ENCODE results near the gene PDILT.

The PDILT gene

GRCh38 chr16:20364051-20364450 lies 40.5 kb downstream of the PDILT start:
- Histone ChIP-seq H3K36me3 (ENCODE audit: control insufficient read depth in 2 of 2, insufficient read depth in 2 of 2, low read length in 2 of 2) (no peaks in the 10 kb centered on the region), H3K4me1 (ENCODE audit: control insufficient read depth in 2 of 2, insufficient read depth in 2 of 2, low read length in 2 of 2) (no peaks in the 10 kb centered on the region), H3K9me3 (ENCODE audit: control insufficient read depth in 2 of 2, low read length in 2 of 2) (no peaks in the 10 kb centered on the region), H3K27ac (ENCODE audit: low read depth in 2 of 2, low read length in 2 of 2) (no peak overlapping the region), H3K27me3 (ENCODE audit: control insufficient read depth in 2 of 2, insufficient read depth in 2 of 2, low read length in 2 of 2) (peaks cover 3 to 4% of the 10 kb centered on the region in 2 donors), H3K9ac (ENCODE audit: low read depth in 1 of 2, low read length in 2 of 2) (no peak overlapping the region), H3K4me3 (ENCODE audit: low read length in 2 of 2) (no peak overlapping the region)

GRCh38 chr16:20363191-20363590 lies 41.3 kb downstream of the PDILT start:
- no peak overlapping the region for H3K4me3 ChIP-seq (ENCODE audit: low read length in 2 of 2)
- no peak overlapping the region for H3K9ac ChIP-seq (ENCODE audit: low read depth in 1 of 2, low read length in 2 of 2)
- peaks cover 3 to 4% of the 10 kb centered on the region in 2 donors for H3K27me3 ChIP-seq (ENCODE audit: control insufficient read depth in 2 of 2, insufficient read depth in 2 of 2, low read length in 2 of 2)
- no peaks in the 10 kb centered on the region for H3K4me1 ChIP-seq (ENCODE audit: control insufficient read depth in 2 of 2, insufficient read depth in 2 of 2, low read length in 2 of 2)
- H3K9me3 ChIP-seq (ENCODE audit: control insufficient read depth in 2 of 2, low read length in 2 of 2): no peaks in the 10 kb centered on the region
- no peaks in the 10 kb centered on the region for H3K36me3 ChIP-seq (ENCODE audit: control insufficient read depth in 2 of 2, insufficient read depth in 2 of 2, low read length in 2 of 2)
- no peak overlapping the region for H3K27ac ChIP-seq (ENCODE audit: low read depth in 2 of 2, low read length in 2 of 2)

- Histone ChIP-seq H3K4me1 (ENCODE audit: control insufficient read depth in 2 of 2, insufficient read depth in 2 of 2, low read length in 2 of 2) (no peaks in the 10 kb centered on the region), H3K27ac (ENCODE audit: low read depth in 2 of 2, low read length in 2 of 2) (no peak overlapping the region), H3K27me3 (ENCODE audit: control insufficient read depth in 2 of 2, insufficient read depth in 2 of 2, low read length in 2 of 2) (no peaks in the 10 kb centered on the region), H3K4me3 (ENCODE audit: low read length in 2 of 2) (no peak overlapping the region), H3K9me3 (ENCODE audit: control insufficient read depth in 2 of 2, low read length in 2 of 2) (no peaks in the 10 kb centered on the region), H3K9ac (ENCODE audit: low read depth in 1 of 2, low read length in 2 of 2) (no peak overlapping the region), H3K36me3 (ENCODE audit: control insufficient read depth in 2 of 2, insufficient read depth in 2 of 2, low read length in 2 of 2) (no peaks in the 10 kb centered on the region)
Observed at GRCh38 chr16:20359997-20360396, 44.5 kb downstream of the PDILT start.

GRCh38 chr16:20355114-20355782 lies 49.3 kb downstream of the PDILT start:
- Histone ChIP-seq H3K27me3 (ENCODE audit: control insufficient read depth in 2 of 2, insufficient read depth in 2 of 2, low read length in 2 of 2) (no peaks in the 10 kb centered on the region), H3K4me1 (ENCODE audit: control insufficient read depth in 2 of 2, insufficient read depth in 2 of 2, low read length in 2 of 2) (no peaks in the 10 kb centered on the region), H3K9ac (ENCODE audit: low read depth in 1 of 2, low read length in 2 of 2) (no peak overlapping the region), H3K36me3 (ENCODE audit: control insufficient read depth in 2 of 2, insufficient read depth in 2 of 2, low read length in 2 of 2) (no peaks in the 10 kb centered on the region), H3K27ac (ENCODE audit: low read depth in 2 of 2, low read length in 2 of 2) (no peak overlapping the region), H3K4me3 (ENCODE audit: low read length in 2 of 2) (no peak overlapping the region), H3K9me3 (ENCODE audit: control insufficient read depth in 2 of 2, low read length in 2 of 2) (no peaks in the 10 kb centered on the region)

GRCh38 chr16:20353379-20353778 lies 51.2 kb downstream of the PDILT start:
- Histone ChIP-seq H3K36me3 (ENCODE audit: control insufficient read depth in 2 of 2, insufficient read depth in 2 of 2, low read length in 2 of 2) (no peaks in the 10 kb centered on the region), H3K4me1 (ENCODE audit: control insufficient read depth in 2 of 2, insufficient read depth in 2 of 2, low read length in 2 of 2) (no peaks in the 10 kb centered on the region), H3K27ac (ENCODE audit: low read depth in 2 of 2, low read length in 2 of 2) (no peak overlapping the region), H3K4me3 (ENCODE audit: low read length in 2 of 2) (no peak overlapping the region), H3K27me3 (ENCODE audit: control insufficient read depth in 2 of 2, insufficient read depth in 2 of 2, low read length in 2 of 2) (peaks cover 2% of the 10 kb centered on the region in 2 donors), H3K9me3 (ENCODE audit: control insufficient read depth in 2 of 2, low read length in 2 of 2) (no peaks in the 10 kb centered on the region), H3K9ac (ENCODE audit: low read depth in 1 of 2, low read length in 2 of 2) (no peak overlapping the region)

GRCh38 chr16:20352615-20353014 lies 51.9 kb downstream of the PDILT start, which contains the start of gene UMOD:
Gene UMOD (minus strand): TSS chr16:20352715. CDS start chr16:20350737, 1,978 bp downstream.
- Histone ChIP-seq H3K4me3 (ENCODE audit: low read length in 2 of 2) (no peak within 1 kb of the TSS), H3K27me3 (ENCODE audit: control insufficient read depth in 2 of 2, insufficient read depth in 2 of 2, low read length in 2 of 2) (peaks cover 2% of the 10 kb centered on the region in 2 donors), H3K9me3 (ENCODE audit: control insufficient read depth in 2 of 2, low read length in 2 of 2) (no peaks in the 10 kb centered on the region), H3K27ac (ENCODE audit: low read depth in 2 of 2, low read length in 2 of 2) (no peak within 1 kb of the TSS), H3K4me1 (ENCODE audit: control insufficient read depth in 2 of 2, insufficient read depth in 2 of 2, low read length in 2 of 2) (no peaks in the 10 kb centered on the region), H3K9ac (ENCODE audit: low read depth in 1 of 2, low read length in 2 of 2) (no peak within 1 kb of the TSS), H3K36me3 (ENCODE audit: control insufficient read depth in 2 of 2, insufficient read depth in 2 of 2, low read length in 2 of 2) (no peaks in the 10 kb centered on the region)

- no peaks in the 10 kb centered on the region for H3K36me3 ChIP-seq (ENCODE audit: control insufficient read depth in 2 of 2, insufficient read depth in 2 of 2, low read length in 2 of 2)
- H3K27me3 ChIP-seq (ENCODE audit: control insufficient read depth in 2 of 2, insufficient read depth in 2 of 2, low read length in 2 of 2): peaks cover 2% of the 10 kb centered on the region in 2 donors
- no peaks in the 10 kb centered on the region for H3K9me3 ChIP-seq (ENCODE audit: control insufficient read depth in 2 of 2, low read length in 2 of 2)
- no peaks in the 10 kb centered on the region for H3K4me1 ChIP-seq (ENCODE audit: control insufficient read depth in 2 of 2, insufficient read depth in 2 of 2, low read length in 2 of 2)
- no peak overlapping the region for H3K4me3 ChIP-seq (ENCODE audit: low read length in 2 of 2)
- H3K9ac ChIP-seq (ENCODE audit: low read depth in 1 of 2, low read length in 2 of 2): no peak overlapping the region
- H3K27ac ChIP-seq (ENCODE audit: low read depth in 2 of 2, low read length in 2 of 2): no peak overlapping the region
Observed at GRCh38 chr16:20349615-20350014, 54.9 kb downstream of the PDILT start.

- Histone ChIP-seq H3K9me3 (ENCODE audit: control insufficient read depth in 2 of 2, low read length in 2 of 2) (no peaks in the 10 kb centered on the region), H3K4me1 (ENCODE audit: control insufficient read depth in 2 of 2, insufficient read depth in 2 of 2, low read length in 2 of 2) (no peaks in the 10 kb centered on the region), H3K27ac (ENCODE audit: low read depth in 2 of 2, low read length in 2 of 2) (no peak overlapping the region), H3K27me3 (ENCODE audit: control insufficient read depth in 2 of 2, insufficient read depth in 2 of 2, low read length in 2 of 2) (peaks cover 2% of the 10 kb centered on the region in 2 donors), H3K36me3 (ENCODE audit: control insufficient read depth in 2 of 2, insufficient read depth in 2 of 2, low read length in 2 of 2) (no peaks in the 10 kb centered on the region), H3K9ac (ENCODE audit: low read depth in 1 of 2, low read length in 2 of 2) (no peak overlapping the region), H3K4me3 (ENCODE audit: low read length in 2 of 2) (no peak overlapping the region)
Observed at GRCh38 chr16:20348365-20349185, 56.0 kb downstream of the PDILT start.

- Histone ChIP-seq H3K9me3 (ENCODE audit: control insufficient read depth in 2 of 2, low read length in 2 of 2) (no peaks in the 10 kb centered on the region), H3K36me3 (ENCODE audit: control insufficient read depth in 2 of 2, insufficient read depth in 2 of 2, low read length in 2 of 2) (no peaks in the 10 kb centered on the region), H3K27ac (ENCODE audit: low read depth in 2 of 2, low read length in 2 of 2) (no peak overlapping the region), H3K4me3 (ENCODE audit: low read length in 2 of 2) (no peak overlapping the region), H3K4me1 (ENCODE audit: control insufficient read depth in 2 of 2, insufficient read depth in 2 of 2, low read length in 2 of 2) (no peaks in the 10 kb centered on the region), H3K27me3 (ENCODE audit: control insufficient read depth in 2 of 2, insufficient read depth in 2 of 2, low read length in 2 of 2) (peaks cover 2% of the 10 kb centered on the region in 2 donors), H3K9ac (ENCODE audit: low read depth in 1 of 2, low read length in 2 of 2) (no peak overlapping the region)
Observed at GRCh38 chr16:20347666-20348364, 56.7 kb downstream of the PDILT start.

GRCh38 chr16:20344611-20345010 lies 59.9 kb downstream of the PDILT start:
- no peak overlapping the region for H3K27ac ChIP-seq (ENCODE audit: low read depth in 2 of 2, low read length in 2 of 2)
- H3K4me3 ChIP-seq (ENCODE audit: low read length in 2 of 2): no peak overlapping the region
- H3K9me3 ChIP-seq (ENCODE audit: control insufficient read depth in 2 of 2, low read length in 2 of 2): no peaks in the 10 kb centered on the region
- H3K36me3 ChIP-seq (ENCODE audit: control insufficient read depth in 2 of 2, insufficient read depth in 2 of 2, low read length in 2 of 2): no peaks in the 10 kb centered on the region
- H3K27me3 ChIP-seq (ENCODE audit: control insufficient read depth in 2 of 2, insufficient read depth in 2 of 2, low read length in 2 of 2): peaks cover 1 to 2% of the 10 kb centered on the region in 2 donors
- H3K4me1 ChIP-seq (ENCODE audit: control insufficient read depth in 2 of 2, insufficient read depth in 2 of 2, low read length in 2 of 2): no peaks in the 10 kb centered on the region
- no peak overlapping the region for H3K9ac ChIP-seq (ENCODE audit: low read depth in 1 of 2, low read length in 2 of 2)
